Stimulated activated CD8-positive, alpha-beta memory T cell treated with anti-CD3 and anti-CD28 coated beads, Interleukin-12 subunit alpha, Interleukin-12 subunit beta, amount 100 ng/mL, for 24 hours (primary cell): ENCODE data around the gene TAF6L.
A peak's percentile ranks its signal among the peaks of the same experiment; 100 is the strongest.
"Not testable (repeated sequence)": the region's sequence is repeated elsewhere in the genome, so short reads cannot be mapped to it uniquely, and the experiment has no call there.

ENCODE experiments used
- DNase-seq: peaks from one replicate; pipeline ENCODE4 v3.0.0-alpha.2; 2020; ENCODE audit errors: extremely low read depth

TAF6L gene

DNA sequence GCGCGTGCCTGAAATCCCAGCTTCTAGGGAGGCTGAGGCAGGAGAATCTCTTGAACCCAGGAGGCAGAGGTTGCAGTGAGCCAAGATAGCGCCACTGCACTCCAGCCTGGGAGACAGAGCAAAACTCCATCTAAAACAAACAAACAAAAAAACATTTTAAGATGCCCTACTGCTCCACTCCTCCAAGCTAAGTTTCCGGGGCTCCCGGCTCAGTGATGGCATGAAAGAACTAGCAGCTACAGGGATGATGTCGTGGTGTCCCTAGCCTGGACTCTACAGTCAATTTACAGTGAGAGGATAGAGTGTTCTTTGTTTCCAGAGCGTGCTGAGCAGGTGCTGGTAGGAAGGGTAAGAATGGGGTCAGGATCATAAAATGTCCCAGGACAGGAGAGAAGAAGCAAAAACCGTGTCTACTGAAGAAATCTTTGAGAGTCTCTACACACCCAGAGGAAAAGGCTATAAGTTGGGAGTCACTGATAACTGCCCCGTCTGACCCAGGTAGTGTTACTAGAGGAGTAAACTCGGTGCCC, 16.0 kb upstream of the TAF6L start:
- no peak for DNase-seq

DNA sequence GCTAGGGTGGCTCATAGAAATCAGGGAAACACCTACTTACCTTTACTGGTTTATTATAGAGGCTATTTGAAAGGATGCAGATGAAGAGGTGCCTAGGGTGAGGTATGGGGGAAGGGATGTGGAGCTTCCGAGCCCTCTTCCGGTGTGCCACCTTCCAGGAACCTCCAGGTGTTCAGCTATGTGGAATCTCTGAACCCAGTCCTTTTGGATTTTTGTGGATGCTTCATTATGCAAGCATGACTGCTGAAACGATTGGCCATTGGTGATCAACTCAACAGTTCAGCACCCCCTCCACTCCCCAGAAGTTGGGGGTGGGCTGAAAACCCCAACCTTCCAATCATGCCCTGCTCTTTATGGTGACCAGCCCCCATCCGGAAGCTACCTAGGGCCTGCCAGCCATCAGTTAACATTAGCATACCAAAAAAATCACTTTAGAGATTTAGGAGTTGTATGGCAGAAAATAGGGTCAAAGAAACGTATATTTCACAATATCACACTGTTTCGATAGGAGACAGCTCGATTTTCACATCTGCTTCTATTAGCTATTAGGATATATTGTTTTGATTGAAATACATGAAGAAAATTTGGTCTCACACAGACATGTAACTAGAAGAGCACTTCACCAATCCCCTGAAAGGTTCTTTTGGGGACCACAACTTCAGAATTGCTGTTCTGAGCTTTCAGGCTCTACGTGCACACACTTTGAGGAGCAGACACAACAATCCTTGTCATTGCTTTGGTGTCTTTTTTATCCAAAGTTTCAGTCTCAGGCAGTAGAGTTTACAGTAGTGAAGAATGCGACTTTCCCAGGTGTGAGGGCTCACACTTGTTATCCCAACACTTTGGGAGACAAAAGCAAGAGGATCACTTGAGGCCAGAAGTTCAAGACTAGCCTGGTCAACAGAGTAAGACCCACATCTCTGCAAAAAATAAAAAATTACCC, 13.1 kb upstream of the TAF6L start:
- no peak for DNase-seq

DNA sequence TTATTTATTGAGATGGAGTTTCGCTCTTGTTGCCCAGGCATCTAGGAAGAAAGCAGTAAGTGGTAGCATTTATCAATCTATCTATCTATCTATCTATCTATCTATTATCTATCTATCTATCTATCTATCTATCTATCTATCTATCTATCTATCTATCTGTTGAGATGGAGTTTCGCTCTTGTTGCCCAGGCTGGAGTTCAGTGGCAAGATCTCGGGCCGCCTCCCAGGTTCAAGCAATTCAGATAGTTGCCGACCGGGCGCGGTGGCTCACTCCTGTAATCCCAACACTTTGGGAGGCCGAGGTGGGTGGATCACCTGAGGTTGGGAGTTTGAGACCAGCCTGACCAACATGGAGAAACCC, 10.3 kb upstream of the TAF6L start:
- DNase-seq, result not testable (repeated sequence)

- DNase-seq, result no peak
Observed at GRCh38 chr11:62770778-62771143, 435 bp upstream of the TAF6L start.

DNA sequence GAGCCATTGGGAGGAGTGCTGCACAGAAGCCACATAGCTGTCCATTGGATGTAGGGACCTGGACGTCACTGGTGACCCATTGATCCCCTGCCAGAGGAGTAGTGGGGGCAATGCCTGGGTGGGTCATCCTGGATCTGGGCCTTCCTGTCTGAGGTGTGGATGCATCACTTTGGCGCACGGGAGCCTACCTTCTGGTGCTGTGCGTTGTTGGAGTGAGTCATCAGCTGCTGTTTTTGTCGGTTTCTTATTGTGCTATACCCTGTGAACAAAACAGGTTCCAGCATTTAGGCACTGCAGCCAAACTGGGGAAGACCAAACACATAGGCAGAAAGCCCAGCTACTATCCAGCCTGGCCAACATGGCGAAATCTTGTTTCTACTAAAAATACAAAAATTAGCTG, 3.2 kb downstream of the TAF6L start:
- no peak for DNase-seq

GRCh38 chr11:62775646-62776045, 4.5 kb downstream of the TAF6L start:
- no peak for DNase-seq

DNA sequence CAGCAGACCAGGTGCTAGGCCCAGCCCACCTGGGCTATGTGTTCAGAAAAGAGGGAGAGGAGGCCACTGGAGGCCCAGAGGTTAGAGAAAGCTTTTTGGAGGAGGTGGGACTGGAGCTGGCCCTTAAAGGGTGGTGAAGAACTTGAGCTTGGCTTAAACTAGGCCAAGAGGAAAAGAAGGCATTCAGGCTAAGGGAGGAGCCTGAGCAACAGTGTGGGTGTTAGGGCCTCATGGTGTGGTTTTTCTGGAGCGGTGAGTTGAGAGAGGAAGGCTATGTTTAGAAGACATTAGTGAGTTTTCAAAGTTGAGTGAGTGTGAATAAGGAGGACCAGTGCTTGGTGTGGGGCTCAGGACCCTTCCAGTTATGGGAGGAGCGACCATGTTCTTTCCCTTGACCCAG, 6.2 kb downstream of the TAF6L start:
- DNase-seq, result no peak

DNA sequence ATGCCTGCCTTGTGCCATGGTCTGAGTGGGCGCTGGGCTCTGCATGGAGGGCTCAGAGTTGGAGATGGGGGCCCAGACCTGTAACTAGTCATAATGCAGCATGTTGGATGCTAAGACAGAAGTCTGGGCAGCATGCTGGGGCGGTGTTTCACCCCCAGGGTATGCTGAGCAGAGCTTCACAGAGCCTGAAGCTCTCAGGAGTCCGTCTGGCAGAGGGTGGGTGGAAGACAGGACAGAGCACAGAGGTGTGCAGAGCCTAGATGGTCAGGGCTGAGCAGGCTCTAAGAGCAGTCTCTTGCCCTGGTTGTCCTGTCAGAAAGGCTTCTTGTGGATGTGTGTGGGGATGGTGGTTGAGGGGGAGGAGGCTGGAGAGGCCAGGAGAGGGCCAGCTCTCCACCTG, 7.2 kb downstream of the TAF6L start:
- no peak for DNase-seq

DNA sequence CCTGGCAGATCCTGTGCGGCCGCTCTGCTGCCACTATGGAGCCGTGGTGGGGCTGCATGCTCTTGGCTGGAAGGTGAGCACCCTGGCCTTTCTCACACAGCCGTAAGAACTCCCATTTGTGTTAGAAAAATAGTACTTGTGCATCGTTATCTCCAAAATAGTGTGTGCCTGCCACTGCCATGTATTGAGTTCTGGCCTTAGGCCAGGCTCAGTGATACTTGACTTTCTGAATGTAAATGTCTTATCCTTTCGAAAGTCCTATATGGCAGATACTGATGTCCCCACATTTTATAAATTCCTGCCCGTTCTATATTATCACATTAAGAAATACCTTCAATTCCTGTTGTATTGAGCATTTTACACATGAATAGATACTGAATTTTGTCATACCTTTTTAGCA, 11.6 kb downstream of the TAF6L start:
- no peak for DNase-seq

DNA sequence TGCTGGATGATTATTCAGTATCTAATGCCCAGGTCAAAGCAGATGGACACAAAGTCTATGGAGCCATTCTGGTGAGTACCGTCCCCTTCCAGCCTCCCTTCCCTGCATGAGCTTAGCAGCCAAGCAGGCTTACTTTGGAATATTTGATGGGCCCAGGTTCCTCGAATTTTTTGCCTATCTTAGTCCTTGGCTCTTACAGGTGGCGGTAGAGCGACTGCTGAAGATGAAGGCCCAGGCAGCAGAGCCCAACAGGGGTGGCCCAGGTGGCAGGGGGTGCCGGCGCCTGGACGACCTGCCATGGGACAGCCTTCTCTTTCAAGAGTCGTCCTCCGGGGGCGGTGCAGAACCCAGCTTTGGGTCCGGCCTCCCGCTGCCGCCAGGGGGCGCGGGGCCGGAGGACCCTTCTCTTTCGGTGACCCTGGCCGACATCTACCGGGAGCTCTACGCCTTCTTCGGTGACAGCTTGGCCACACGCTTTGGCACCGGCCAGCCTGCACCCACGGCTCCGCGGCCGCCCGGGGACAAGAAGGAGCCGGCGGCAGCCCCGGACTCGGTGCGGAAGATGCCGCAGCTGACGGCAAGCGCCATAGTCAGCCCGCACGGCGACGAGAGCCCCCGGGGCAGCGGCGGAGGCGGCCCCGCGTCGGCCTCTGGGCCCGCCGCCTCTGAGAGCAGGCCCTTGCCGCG, 15.3 kb downstream of the TAF6L start:
- peak; percentile 67 for DNase-seq

DNA sequence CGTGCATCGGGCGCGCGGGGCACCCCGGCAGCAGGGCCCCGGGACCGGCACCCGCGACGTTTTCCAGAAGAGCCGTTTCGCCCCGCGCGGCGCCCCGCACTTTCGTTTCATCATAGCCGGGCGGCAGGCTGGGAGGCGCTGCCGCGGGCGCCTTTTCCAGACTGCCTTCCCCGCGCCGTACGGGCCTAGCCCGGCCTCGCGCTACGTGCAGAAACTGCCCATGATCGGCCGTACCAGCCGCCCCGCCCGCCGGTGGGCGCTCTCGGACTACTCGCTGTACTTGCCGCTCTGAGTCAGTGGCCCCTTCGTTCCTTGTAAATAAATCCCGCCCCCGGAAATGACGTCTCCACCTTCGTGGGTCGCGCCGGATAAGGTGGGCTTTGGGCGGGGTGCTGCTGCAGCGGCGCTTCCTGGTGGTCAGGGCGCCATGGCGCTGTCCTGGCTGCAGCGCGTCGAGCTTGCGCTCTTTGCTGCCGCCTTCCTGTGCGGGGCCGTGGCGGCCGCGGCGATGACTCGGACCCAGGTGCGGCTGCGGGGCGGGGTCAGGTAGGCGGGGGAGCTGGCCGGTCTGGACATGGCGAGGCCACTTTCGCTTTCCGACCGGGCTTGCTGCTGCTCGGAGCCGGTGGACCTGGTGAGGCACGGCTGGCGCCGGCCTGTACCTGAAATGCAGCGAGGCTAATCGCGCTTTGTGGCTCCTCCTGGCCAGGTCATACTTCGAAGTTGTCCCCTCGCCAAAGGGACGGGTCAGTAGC, 16.0 kb downstream of the TAF6L start, which contains the start of gene TMEM179B:
TMEM179B (plus strand) TSS at position 398 of the 755 bp plus-strand sequence; CDS start at position 428, 30 bp downstream.
- DNase-seq, result peak; percentile 97

- no peak for DNase-seq
Observed at GRCh38 chr11:62788991-62789390, 17.8 kb downstream of the TAF6L start.

DNA sequence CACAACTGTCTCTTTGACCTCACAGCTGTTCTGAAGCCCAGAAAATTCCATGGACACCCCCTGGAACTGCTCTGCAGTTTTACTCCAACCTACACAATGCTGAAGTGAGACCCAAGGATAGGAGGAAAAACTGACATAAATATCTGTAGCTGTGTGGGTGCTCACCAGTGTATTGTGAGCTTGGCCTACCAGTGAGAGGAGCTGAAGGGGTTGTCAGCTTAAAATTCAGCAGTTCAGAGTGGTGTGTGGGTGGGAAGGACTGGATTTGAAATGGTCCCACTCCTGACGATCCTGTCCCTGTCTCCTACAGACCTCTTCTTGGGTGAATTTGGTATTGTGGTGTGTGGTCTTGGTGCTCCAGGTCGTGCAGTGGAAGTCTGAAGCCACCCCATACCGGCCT, 18.4 kb downstream of the TAF6L start:
- DNase-seq, result no peak

DNA sequence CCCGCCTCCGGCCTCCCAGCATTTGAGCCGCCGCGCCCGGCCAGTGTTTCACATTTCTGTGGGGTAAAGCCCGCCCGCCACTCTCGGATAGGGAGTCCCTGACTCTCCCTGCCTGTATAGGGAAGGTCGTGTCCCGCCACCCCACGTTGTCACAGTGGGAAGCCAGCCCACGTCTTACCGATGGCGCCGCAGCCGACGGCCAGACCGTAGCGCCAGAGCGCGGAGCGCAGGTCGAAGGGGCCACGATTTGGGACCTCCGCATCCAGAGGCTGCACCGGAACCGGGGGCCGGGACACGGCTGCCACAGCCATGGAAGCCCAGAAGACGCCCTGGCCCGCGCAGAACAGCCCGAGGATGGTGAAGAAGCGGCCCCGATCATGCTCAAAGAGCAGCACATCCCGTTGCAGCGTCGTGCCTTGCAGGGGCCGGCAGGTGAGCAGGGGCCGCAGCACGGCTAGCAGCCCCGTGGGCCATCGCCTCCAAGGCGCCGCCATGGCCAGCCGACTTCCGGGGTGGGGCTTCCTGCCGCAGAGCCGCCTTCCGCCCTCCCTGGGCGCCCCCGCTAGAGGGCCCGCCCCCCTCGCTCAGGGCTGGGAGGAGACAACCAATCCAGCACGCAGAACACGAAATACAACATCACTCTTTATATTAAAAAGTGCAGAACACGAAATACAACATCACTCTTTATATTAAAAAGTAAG, 20.5 kb downstream of the TAF6L start, which contains the start of gene TMEM223:
TMEM223 (minus strand) TSS at position 506 of the 701 bp plus-strand sequence; CDS start at position 494, 12 bp downstream.
- peak; percentile 85 for DNase-seq

DNA sequence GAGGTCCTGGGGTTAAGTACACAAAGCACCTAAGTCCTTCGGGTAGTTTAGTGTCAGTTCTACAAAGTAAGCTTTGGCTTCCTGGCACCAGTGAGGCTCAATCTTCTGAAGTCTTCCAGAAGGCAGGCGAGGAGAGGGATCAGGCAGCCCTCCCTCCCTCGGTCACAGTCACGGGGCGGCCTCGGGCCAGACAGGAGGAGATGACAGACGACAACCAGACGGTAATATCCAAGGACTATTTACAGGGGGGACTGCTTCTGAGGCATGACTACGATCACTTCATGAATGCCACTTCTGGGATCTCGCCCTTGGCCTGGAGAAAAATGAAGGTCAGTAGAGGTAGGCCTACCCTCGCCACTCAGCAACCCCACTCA, 21.0 kb downstream of the TAF6L start:
- no peak for DNase-seq

DNA sequence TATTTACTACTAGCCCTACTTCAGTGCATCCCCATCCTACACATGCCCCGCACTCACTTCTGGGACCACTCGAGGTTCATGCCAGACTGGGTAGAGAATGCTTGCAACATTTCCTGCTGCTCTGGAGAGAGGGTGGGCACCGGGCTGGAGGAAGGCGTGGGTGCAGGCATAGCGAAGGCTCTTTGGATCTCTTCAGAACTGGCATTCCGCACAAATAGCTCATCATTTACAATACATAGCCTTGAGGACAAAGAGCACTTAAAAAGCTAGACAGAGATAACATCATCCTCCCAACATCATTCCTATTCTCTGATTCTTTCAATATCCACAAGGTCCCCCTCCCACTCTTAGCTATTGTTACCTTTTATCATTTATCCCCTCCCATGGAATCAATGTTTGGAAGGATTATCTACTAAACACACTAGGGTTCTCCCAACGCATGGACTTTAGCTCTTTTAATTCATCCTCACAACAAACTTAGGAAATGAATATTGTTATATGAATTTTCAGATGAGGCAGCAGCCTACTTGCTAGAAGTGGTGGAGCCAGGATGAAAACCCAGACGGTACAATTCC, 23.1 kb downstream of the TAF6L start:
- no peak for DNase-seq

DNA sequence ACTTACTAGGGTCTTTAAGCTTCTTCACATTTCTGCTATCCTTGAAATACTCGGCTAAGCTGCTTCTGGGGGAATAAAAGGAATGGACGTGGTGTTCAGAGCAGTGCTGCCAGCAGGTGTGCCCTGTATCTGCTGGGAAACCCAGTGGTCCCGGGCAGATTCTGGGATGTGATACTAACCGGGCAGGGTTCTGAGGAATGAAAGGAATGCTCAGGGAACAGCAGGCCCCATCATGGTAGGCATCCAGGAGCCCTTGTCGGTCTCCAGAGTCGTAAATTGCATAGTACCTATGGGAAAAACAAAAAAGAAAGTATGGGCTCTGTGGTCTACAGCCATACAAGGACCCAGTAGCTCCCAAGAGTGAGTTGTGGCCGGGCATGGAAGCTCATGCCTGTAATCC, 25.1 kb downstream of the TAF6L start:
- DNase-seq, result no peak

DNA sequence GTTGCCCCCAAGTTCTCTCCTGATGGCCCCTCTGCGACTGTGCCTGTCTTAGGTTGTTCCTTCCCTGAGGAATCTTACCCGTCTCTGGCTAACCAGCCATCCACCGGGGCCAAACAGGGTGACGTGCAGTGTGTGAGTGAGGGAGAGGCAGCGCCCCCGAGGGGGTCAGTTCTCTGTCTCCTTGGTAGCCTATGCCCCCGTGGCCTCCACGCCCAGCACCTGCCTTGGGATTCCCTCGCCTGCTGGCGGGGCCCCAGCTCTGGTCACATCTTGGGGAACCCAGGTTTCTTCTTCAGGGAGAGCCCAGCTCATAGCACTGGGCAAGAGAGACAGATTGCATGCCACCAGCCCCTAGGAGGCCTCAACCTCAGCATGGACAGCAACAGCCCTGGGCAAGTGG, 28.3 kb downstream of the TAF6L start:
- no peak for DNase-seq

- DNase-seq, result no peak
Observed at GRCh38 chr11:62801071-62801470, 29.9 kb downstream of the TAF6L start.

DNA sequence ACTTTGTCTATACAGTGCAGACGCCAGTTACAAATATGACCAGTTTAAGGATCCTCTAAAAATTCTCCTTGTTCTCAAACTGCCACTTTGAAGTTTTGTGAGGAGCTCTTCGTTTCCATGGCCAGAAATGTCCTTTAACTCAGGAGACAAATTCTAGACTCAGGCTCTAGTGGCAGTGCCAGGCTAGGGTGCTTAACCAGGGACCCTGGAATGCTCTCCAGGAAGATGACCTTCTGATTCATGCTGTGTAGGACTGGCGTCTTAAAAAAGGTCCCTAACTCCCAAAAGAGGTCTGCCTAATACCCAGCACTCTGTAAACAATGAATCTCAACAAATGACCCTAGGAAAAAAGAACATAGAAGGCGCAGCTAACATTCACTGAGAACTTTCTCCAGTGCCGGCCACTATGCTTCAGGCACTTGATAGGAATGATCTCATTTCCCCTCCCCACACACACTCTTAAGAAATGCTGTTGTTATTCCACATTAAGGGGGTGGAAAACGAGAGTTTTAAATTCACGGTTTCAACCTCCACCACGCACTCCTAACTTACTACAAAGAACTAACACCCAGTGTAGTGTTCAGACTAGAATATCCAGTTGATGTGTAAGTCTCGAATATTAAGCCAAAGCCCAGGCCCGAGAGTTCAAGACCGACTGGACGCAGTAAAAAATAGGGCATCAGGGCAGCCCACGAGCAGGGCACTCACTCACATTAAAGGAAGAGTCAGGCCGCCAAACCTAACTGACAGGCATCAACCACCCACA, 33.3 kb downstream of the TAF6L start:
- no peak for DNase-seq
